Heart left ventricle (tissue), 16 donors: ENCODE measurements around the gene PTPN11. TPM values are rescaled to one million over a fixed set of nuclear protein-coding genes. Genes with fewer than 3 reads are reported as not detected.

ENCODE experiments used
- ATAC-seq, 4 donors: fragments of 200-7000 bp; cut with Tn5 transposase; one replicate each; pipeline ENCODE4 v1.9.1; 2020 to 2022; ENCODE audit warnings: moderate library complexity in 4 of 4, mild to moderate bottlenecking in 3 of 4, moderate number of reproducible peaks in 1 of 4
- DNase-seq, 5 donors: peaks; one replicate each; pipeline ENCODE4 v3.0.0-alpha.2; 2020
- H3K27ac ChIP-seq, 12 donors: fragments of 200-600 bp; sonication (generic) in 4 of 12; one replicate each; pipeline versions ENCODE4 v1.5.0 to v1.8.0; 2016 to 2022; ENCODE audit warnings: mild to moderate bottlenecking in 2 of 12
- H3K27me3 ChIP-seq, 9 donors: fragments of 200-600 bp; sonication (generic) in 2 of 9; one replicate each; pipeline versions ENCODE4 v1.5.1 to v1.8.0; 2016 to 2022; ENCODE audit warnings: mild to moderate bottlenecking in 3 of 9
- H3K36me3 ChIP-seq, 9 donors: fragments of 200-600 bp; sonication (generic) in 2 of 9; one replicate each; pipeline versions ENCODE4 v1.5.0 to v1.8.0; 2018 to 2022; ENCODE audit warnings: mild to moderate bottlenecking in 2 of 9
- H3K4me1 ChIP-seq, 12 donors: fragments of 200-600 bp; sonication (generic) in 4 of 12; one replicate each; pipeline versions ENCODE4 v1.5.0 to v1.8.0; 2016 to 2022; ENCODE audit warnings: mild to moderate bottlenecking in 3 of 12
- H3K4me3 ChIP-seq, 12 donors: fragments of 200-600 bp; sonication (generic) in 4 of 12; one replicate each; pipeline versions ENCODE4 v1.5.0 to v1.8.0; 2017 to 2022; ENCODE audit warnings: mild to moderate bottlenecking in 9 of 12, moderate library complexity in 4 of 12
- H3K9me3 ChIP-seq, 12 donors: fragments of 200-600 bp; sonication (generic) in 4 of 12; one replicate each; pipeline versions ENCODE4 v1.5.0 to v1.8.0; 2016 to 2022; ENCODE audit warnings: mild to moderate bottlenecking in 1 of 12
- POLR2A ChIP-seq, 2 donors: fragments of 450-650 bp; IDR thresholded peaks; one replicate each; pipeline ENCODE4 v1.6.1; 2017; ENCODE audit warnings: antibody characterized with exemption in 2 of 2, mild to moderate bottlenecking in 2 of 2, moderate library complexity in 2 of 2
- WGBS, 4 donors: extraction: QIAGEN DNeasy Blood & Tissue Kit in 2 of 4; methylation state at CpG; one replicate each; pipeline versions ENCODE4 v1.1.5 to v1.1.7; 2013 to 2018; 5-methylcytosine and 5-hydroxymethylcytosine counted together
- intact Hi-C, 10 donors: fragments of 100-400 bp; cut with DNase I; formaldehyde crosslinking; loops; one replicate each; pipeline versions ENCODE4 v1.11.1 to v1.14.2; 2022
- polyA plus RNA-seq, 2 donors: library from polyadenylated mRNA; stranded (reverse); fragments of 200-250 nt; gene quantifications; one replicate each; pipeline ENCODE4 v1.2.3, GENCODE V29; 2013
- total RNA-seq, 9 donors: library from RNA; depleted of rRNA in 2 of 9; stranded (reverse); fragments of >200 nt in 2 of 9; fragmentation: NEBNext Ultra II Directional in 3 of 9; extraction: Animal tissue kit (Norgen Biotek cat#: 25700) in 3 of 9; gene quantifications; one replicate each; pipeline versions ENCODE4 v1.1.0 to v1.2.4, GENCODE V29; 2016 to 2023
- TF ChIP-seq, protein P1 (sequence below), 12 donors: fragments of 200-600 bp; sonication (generic) in 4 of 12; IDR thresholded peaks; one replicate each; pipeline versions ENCODE4 v1.5.0 to v1.8.0; 2018 to 2022; ENCODE audit warnings: antibody characterized with exemption in 12 of 12, mild to moderate bottlenecking in 5 of 12
- donor health status: ischemic (EF 13 %, LVEDD 7.1; RV severe dilation, severe dysfunction).
- donor health status: healthy with polysubstance abuse.
- donor health status: DM: no; HTN: yes; CAD: no.
- donor health status: DM: no; HTN: no; CAD: no.
- donor health status: ischemic (EF 25% LVEDD 6.9; RV normal size, moderate dysfunction).
- donor health status: ischemic (EF 25% LVEDD 5.7; RV mildly dilated, moderate dysfunction).
- donor health status: healthy.
- donor health status: DM: yes; HTN: yes; CAD: no.
- donor health status: ischemic (EF 35%, LVEDD 5.7; RV mildly dilated, moderate dysfunction).
- donor health status: nonischemic (EF 11% LVEDD 7.7; RV severe dilation, severe dysfunction).
- donor health status: DM: yes; HTN: yes; CAD: no.
- donor health status: PGD.
- donor health status: ischemic (EF 29% LVEDD 5.4; RV normal size, mild dysfunction).
- donor health status: nonischemic (EF 23%, LVEDD 6.1; RV moderate dilation, normal function).

PTPN11 gene
- total and polyA plus RNA-seq, 11 donors, result 35.9 to 197 (median 130) TPM

DNA sequence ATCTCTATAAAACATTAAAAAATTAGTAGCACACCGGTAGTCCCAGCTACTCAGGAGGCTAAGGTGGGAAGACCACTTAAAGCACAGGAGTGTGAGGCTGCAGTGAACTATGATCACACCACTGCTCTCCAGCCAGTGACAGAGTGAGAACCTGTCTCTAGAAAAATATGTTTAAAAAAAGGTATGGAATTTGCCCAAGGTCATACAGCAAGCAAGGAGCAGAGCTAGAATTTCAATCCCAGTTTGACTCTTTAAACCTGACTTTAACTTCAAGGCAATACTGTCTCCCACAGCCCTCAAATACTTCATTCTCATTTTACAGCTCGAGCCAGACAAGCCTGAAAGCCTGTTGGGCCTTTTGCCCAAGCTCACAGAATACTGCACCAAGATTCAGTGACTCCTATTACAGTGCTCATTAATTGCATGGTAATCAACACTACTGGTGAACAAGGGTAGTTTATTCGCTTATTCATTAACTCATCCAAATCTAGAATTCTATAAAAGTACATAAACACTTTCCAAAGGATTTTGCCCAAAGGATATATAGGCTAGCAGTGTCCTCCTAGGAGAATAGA lies 44.5 kb upstream of the PTPN11 start:
- no peaks in the 10 kb centered on the region for H3K27me3 ChIP-seq
- H3K36me3 ChIP-seq, result no peaks in the 10 kb centered on the region
- peaks cover 0 to 6% (median 0%) of the 10 kb centered on the region in 12 donors for H3K9me3 ChIP-seq
- H3K4me1 ChIP-seq, result peaks cover 0 to 14% (median 4%) of the 10 kb centered on the region in 12 donors
- no peak overlapping the region for H3K4me3 ChIP-seq
- ATAC-seq, result no peak
- 76 to 88% (median 84%) methylated on average over 3 of the region's 3 CpGs for WGBS, 4 donors
- DNase-seq, result no peak
- H3K27ac ChIP-seq, result no peak overlapping the region
- TF ChIP-seq POLR2A (IDR thresholded peaks at IDR 0.05), result no peak
- TF ChIP-seq, protein P1, sequence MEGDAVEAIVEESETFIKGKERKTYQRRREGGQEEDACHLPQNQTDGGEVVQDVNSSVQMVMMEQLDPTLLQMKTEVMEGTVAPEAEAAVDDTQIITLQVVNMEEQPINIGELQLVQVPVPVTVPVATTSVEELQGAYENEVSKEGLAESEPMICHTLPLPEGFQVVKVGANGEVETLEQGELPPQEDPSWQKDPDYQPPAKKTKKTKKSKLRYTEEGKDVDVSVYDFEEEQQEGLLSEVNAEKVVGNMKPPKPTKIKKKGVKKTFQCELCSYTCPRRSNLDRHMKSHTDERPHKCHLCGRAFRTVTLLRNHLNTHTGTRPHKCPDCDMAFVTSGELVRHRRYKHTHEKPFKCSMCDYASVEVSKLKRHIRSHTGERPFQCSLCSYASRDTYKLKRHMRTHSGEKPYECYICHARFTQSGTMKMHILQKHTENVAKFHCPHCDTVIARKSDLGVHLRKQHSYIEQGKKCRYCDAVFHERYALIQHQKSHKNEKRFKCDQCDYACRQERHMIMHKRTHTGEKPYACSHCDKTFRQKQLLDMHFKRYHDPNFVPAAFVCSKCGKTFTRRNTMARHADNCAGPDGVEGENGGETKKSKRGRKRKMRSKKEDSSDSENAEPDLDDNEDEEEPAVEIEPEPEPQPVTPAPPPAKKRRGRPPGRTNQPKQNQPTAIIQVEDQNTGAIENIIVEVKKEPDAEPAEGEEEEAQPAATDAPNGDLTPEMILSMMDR (IDR thresholded peaks at IDR 0.05), result no peak
- intact Hi-C loops, result loop anchor here in 1 of 10 donors (5.0 kb wide), 1 partner anchor 87 kb away; no protein-coding TSS in a partner anchor

DNA sequence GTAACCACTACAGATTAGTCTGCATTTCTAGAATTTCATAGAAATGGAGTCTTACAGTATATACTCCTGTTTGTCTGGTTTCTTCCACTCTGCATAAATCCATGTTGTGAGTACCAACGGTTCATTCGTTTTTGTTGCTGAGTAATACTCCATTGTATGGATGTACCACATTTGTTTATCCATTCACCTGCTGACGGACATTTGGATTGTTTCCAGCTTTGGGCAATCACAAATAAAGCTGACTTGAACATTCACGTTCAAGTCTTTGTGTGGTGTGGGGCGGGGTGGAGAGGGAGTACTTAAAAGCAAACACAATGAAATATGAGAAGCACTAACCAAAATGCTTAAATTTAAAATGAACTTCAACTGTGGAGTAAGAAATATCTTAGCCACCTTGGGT lies 43.6 kb upstream of the PTPN11 start:
- Histone ChIP-seq H3K27me3 (no peaks in the 10 kb centered on the region), H3K27ac (no peak overlapping the region), H3K4me3 (no peak overlapping the region), H3K9me3 (peaks cover 0 to 6% (median 0%) of the 10 kb centered on the region in 12 donors), H3K36me3 (no peaks in the 10 kb centered on the region), H3K4me1 (peaks cover 0 to 17% (median 4%) of the 10 kb centered on the region in 12 donors)
- TF ChIP-seq, protein P1 (IDR thresholded peaks at IDR 0.05), result no peak
- TF ChIP-seq POLR2A (IDR thresholded peaks at IDR 0.05), result no peak
- DNase-seq (no peak), ATAC-seq (no peak)
- WGBS, 4 donors, result 82 to 84% (median 82%) methylated on average over 5 of the region's 5 CpGs
- intact Hi-C loops, result no loop called here

DNA sequence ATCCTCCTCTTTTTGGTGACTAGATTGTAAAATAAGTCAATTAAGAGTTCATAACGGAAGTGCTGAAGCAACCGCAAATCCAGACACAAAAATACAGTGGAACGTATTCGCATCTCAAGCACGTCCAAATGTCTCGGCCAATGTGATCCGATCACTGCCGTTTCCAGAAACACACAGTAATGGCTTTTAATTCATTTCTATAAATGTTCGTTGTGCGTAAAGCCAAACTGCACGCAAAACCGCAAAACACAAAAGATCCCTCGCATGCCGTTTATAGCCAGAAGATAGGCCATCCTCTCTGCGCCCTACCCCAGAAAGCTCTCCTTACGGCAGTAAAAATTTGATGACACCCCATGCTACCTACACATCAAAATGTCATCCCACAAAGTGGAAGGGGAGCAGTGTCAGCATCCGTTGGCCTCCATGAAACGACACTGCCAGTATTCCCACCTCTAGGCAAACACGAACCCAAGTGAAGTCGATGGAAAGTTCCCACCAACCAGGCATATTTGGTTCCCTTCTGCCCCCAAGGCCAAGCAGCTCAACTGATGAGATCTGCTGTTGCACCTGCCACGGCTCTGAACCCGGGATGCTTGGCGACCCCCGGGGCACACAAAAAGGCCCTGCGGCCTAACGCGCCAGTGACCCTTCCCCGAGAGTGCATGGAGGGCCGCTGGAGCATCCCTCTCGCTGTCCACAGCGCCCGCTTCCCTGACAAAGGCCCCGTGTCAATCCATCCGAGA lies 37.9 kb upstream of the PTPN11 start:
- WGBS, 4 donors, result 52 to 74% (median 60%) methylated on average over 28 to 34 of the region's 34 CpGs
- peak overlapping the region; percentile 72 to 100 (median 94) for H3K4me3 ChIP-seq
- H3K4me1 ChIP-seq, result peaks cover 0 to 25% (median 12%) of the 10 kb centered on the region in 12 donors
- DNase-seq, result no peak
- peak overlapping the region in 6 of 12 donors; percentile 62 to 94 (median 86) for H3K27ac ChIP-seq
- intact Hi-C loops, result loop anchor here in 9 of 10 donors (5.0 to 10.0 kb wide), 7 partner anchors 86 to 436 kb away; no protein-coding TSS in a partner anchor
- no peaks in the 10 kb centered on the region for H3K9me3 ChIP-seq
- H3K27me3 ChIP-seq, result no peaks in the 10 kb centered on the region
- no peaks in the 10 kb centered on the region for H3K36me3 ChIP-seq
- TF ChIP-seq POLR2A (IDR thresholded peaks at IDR 0.05), result no peak
- TF ChIP-seq, protein P1 (IDR thresholded peaks at IDR 0.05), result no peak
- ATAC-seq, result no peak

DNA sequence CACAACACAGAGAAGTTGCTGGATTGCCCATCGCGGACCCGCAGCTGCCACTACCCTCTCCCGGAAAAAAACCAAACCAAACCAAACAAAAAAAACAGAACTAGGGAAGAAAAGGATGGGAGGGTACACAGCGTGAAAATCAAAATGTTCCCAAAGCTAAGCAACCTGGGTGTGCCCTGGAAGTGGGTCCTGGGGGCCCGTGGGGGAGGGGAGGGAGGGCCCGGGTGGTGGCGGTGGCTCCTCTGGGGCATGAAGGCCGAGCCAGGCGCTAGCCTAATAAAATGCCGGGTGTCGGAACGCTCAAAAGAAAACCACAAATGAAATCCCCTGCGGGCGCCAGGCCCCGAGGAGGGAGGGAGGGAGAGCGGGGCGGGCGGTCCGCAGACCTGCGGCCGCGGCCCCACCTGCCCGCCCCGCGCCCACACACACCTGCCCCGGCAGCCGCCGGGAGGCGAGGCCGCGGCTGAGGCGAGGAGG lies 37.3 kb upstream of the PTPN11 start:
- ATAC-seq, result peak in 2 of 4 donors; percentile 21 to 31
- intact Hi-C loops, result loop anchor here in 9 of 10 donors (5.0 to 10.0 kb wide), 7 partner anchors 87 to 437 kb away; no protein-coding TSS in a partner anchor
- TF ChIP-seq, protein P1 (IDR thresholded peaks at IDR 0.05), result no peak
- no peak for TF ChIP-seq POLR2A (IDR thresholded peaks at IDR 0.05)
- Histone ChIP-seq H3K4me1 (peaks cover 0 to 25% (median 12%) of the 10 kb centered on the region in 12 donors), H3K27me3 (no peaks in the 10 kb centered on the region), H3K27ac (peak overlapping the region; percentile 37 to 94 (median 86)), H3K4me3 (peak overlapping the region; percentile 72 to 100 (median 94)), H3K9me3 (no peaks in the 10 kb centered on the region), H3K36me3 (no peaks in the 10 kb centered on the region)
- WGBS, 4 donors, result 0 to 32% (median 1%) methylated on average over 25 to 33 of the region's 33 CpGs
- peak in 1 of 5 donors; percentile 25 for DNase-seq
